HS-27A (cell line): ENCODE data around the gene ZNF385D.
A peak's percentile ranks its signal among the peaks of the same experiment; 100 is the strongest.
"Not testable (repeated sequence)": the region's sequence is repeated elsewhere in the genome, so short reads cannot be mapped to it uniquely, and the experiment has no call there.

Experiments used
- DNase-seq: peaks from one replicate; pipeline ENCODE4 v3.0.0-alpha.2; 2012; ENCODE audit warnings: low read depth, missing footprints

ZNF385D gene

DNA sequence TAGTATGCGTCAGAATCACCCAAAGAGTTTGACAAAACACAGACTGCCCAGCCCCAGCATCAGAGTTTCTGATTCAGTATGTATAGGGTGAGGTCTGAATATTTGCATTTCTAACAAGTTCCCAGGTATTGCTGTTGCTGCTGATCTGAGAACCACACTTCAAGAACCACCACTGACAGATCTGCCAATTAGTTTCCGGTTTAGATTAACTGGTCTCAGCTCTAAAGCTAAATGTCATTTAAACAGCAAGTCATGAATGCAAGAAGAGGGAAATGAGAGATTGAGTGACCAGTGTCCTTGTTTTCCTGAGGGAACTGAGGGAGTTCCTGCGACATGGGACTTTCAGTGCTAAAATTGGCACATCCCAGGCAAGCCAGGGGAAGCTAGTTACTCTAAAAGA is 305.0 kb downstream of the ZNF385D start:
- no peak for DNase-seq

DNA sequence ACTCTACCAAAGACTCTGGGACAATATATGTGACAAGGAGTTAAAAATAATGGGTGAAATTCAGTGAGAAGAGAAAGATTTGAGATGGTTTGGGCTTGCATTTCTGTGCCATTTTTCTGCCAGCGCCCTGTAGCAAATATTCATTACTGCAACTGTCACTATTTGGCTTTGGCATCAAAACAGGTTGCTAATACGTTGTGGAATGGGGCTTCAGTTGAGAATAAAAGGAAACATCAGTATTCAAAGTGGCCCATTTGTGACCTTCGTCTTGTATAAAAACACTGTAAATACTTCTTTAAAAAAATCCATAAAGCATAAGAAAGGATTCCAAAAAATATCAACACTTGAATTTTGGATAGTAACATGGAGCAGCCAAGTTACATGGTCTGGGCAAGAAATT is 309.2 kb downstream of the ZNF385D start:
- no peak for DNase-seq

DNA sequence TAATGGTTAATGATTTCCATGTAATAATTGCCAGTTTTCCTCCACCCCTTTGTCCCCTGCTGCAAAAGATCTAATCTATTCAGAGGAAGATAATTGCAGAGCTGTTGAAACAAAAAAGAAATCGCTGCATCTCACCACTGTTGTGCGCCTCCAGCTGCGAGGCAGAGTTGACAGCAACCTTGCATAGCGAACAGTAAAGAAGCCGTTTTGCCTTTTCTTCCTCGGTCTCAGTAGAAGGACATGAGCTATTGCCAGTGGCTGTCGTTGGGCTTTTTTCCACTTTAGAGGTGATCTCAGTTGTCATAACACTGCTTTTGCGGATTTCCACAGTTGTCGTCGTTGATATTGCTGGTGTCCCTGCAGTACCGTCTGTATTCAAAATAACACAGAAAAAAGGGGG is 314.2 kb downstream of the ZNF385D start:
- no peak for DNase-seq

DNA sequence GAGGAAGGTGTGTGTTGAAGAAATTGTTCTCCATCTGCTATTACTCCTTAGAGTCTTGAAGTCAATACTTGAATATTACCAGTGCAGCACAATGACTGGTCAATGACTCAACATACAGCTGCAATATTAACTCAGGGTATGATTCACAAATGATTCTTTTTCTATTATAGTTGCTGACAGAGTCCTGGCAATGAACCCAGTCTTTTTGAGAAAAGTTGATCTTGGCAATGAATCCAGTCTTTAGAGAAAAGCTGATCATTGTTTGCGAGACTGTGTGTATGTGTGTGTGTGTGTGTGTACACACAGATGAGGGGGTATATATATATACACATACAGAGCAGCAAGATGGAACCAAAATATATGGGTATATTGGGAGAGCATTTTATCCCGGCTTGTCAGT is 315.1 kb downstream of the ZNF385D start:
- peak; percentile 94 for DNase-seq

DNA sequence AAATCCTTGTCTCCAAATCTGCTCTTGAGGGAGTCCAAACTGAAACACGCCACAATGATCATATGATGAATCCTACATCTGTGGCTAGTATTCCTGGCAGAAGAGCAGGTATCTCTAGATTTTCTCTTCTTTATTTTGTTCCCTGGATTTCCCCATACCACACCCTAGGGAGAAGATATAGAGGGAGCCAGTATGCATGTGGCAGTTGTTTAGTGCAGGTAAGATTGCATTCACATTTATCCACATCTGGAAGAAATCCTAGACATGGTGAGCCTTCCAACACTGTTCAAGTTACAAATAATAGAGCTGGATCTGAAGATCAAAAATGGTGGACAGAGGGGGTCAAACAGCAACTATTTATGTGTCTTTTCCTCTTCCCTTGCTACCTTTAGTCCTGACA is 316.7 kb downstream of the ZNF385D start:
- DNase-seq, result no peak

DNA sequence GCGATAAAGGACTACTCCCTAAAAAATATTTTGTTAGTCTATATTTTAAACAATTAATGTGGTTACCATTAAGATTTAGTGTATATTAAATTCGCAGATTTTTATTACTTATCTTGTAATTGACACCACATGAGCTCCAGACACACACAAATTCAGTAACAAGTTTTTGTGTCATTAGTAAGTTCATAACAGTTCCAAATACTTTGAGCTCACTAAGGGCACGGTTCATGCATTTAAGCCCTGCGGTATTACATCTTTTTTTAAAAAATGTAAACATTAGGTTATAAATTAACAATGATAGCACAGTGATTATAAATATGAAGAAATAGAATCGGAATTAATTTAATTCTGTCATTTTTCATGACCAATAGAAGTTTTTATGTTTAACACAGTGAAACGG is 317.3 kb downstream of the ZNF385D start:
- DNase-seq, result no peak

DNA sequence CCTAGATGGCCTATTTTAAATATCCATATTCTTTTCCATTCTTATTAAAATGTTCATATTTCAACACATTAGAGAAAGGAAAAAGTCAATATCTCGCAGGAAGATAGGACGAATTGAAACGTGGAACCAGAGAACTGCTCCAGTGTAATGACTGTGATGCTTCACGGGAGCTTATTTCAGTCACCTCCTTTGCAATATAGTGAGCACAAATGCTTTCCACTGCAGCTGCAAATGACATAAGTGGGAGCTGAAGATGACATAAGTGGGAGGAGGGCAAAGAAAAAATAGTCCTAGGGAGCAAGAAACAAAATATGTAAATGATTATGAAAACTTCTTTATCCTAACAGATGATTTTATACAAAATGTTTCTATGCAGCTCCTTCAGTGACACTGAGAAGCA is 324.1 kb downstream of the ZNF385D start:
- no peak for DNase-seq

DNA sequence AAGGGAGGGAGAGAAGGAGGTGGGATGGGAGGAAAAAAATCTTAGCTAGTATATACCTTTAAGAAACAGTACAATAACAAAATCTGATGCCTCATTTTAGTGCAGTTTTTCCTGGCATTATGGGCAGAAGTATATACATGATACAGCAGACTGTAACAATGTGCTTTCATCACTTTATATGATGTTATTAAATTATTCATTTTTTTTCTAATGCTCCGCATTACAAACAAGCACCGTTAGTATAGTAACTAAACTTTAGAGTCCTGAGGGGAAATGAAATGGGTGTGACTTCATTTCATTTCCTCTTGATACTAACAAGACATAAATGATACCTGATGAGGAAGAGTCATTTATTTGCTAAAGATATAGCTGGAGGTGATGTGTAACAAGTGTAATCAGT is 325.3 kb downstream of the ZNF385D start:
- no peak for DNase-seq

DNA sequence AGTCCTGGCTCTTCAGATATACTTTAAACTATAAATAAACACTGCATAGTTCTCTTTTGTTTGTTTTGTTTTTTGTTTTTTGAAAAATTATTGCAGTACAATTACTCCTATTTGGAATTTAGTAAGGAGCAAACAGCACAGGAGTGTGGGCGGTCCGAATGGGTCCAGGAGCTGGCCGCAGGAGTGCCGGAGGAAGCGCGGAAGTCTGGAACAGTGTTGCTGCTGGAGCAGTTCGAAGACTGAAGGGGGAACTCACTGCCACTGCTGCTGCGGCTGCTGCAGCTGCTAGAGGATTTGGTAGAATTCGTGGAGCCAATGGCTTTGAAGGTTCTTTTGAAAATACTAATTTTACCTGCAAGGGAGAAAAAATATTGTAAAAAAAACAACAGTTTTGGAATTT is 329.9 kb downstream of the ZNF385D start:
- no peak for DNase-seq

DNA sequence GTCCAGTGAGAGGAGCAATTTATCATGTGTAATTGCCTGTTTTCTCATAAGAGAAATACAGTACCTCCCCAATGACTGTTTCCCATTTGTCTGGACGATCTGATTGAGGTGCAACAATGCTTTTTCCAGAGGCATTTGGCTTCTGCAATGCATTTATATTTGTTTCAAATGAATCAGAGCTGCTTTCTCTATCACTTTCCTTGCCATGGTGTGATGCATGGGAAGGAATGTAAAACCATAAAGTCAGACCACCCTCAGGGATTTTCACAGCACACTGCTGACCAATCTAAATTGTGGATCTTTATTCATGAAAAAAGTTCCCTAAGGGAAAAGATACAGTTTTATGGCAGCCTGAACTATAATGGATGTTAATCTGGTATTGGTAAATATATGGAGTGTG is 333.0 kb downstream of the ZNF385D start:
- DNase-seq, result no peak

DNA sequence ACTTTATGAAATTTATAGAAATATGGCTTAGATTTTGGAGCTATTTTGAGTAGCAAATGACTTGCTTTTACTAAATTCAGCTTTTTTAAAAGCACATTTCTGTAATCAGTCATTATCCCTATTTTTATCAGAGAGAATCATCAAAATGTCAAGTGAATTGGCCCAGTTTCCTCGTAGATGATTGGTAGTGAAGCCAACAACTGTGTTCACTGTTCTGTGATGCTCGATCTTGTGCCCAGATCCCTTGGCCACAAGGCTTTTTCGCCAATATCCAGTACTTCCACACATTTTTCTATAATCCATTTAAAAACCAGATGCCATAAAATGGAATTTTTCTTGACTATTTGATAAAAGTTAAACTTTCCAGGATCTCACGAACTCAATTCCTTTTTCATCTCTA is 336.5 kb downstream of the ZNF385D start:
- DNase-seq, result no peak

DNA sequence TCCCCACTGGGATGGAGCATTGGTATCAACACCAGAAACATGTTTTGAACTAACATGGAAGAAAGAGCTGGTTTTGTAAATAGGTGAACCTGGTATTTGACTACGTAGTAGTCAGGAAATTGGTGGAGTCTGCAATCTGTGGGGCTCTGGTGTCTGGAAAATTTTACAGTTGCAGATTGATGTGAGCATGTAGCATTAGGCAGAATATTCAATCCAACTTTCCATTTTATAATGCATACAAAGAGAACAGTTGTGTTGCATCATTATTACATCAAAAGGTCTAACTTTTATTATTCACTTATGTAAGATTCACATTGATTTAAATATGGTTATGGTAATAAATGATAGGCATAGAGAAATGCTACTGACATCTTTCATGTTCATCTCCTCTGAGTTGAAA is 340.0 kb downstream of the ZNF385D start:
- DNase-seq, result no peak

DNA sequence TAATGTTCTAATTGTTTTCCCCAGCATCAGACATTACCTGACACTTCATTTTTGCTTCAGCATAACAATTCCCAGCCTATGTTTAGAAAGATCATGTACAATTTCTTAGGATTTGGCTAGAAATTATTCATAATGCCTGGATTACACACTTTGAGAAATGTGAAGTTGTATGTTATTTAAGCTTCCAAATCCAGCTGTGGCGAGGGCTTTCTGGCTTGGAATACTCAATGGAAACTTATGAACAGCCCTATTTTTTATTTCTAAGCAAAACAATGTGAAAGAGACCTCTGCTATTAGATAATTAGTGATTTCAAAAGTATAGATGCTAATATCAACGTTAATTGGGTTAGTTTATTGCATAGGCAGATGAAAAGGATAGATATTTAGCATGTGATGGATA is 341.6 kb downstream of the ZNF385D start:
- no peak for DNase-seq

DNA sequence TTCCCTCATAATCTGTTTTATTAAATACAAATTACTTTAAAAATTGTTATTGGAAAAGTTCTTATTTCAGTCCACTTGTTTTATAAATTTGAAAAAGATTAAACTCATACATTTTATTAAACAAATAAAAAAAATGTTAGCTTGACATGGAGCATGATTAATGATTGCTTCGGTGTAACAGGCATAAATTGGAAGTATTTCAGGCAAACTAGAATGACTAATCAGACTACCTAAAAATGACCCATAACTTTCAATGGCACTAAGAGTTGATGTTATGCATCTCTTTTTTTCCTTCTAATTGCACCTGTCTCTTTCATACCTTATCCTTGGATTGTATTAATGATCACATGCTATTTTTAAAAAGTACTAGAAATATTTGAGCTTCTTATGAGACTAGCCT is 343.3 kb downstream of the ZNF385D start:
- no peak for DNase-seq

DNA sequence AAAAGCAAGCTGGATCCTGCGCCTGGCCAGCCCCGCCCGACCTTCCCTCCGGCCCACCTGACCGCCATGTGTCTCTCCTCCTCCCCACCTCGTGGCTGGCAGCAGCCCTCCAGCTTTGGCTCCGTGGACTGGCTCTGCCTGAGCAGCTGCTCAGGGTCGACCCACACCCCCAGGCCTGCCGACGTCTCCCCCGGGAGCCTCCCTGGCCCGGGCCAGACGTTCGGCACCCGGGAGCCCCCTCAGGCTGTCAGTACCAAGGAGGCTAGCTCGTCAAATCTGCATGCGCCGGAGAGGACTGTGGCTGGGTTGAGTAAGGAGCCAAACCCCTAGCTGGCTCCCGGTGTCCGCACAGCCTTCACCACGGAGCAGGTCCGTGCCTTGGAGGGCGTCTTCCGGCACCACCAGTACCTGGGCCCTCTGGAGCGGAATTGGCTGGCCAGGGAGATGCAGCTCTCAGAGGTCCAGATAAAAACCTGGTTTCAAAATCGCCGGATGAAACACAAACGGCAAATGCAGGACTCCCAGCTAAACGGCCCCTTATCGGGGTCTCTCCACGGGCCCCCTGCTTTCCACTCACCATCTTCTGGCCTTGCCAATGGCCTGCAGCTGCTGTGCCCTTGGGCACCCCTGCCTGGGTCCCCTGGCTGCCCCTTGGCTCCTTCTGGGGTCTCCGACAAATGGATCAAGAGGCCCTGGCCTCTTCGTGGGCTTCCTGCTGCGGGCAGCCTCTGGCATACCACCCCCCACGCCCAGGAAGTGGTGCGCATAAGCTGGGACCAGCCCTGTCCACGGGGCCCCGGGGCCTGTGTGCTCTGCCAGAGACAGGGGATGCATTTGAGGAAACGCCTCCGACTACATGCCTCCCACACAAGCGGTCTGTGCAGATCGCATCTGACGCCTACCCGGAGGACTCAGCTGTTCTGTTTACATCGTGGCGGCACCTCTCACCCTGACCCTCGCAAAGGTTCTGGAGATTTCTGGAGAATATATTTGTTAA is 345.0 kb downstream of the ZNF385D start:
- DNase-seq, result no peak

DNA sequence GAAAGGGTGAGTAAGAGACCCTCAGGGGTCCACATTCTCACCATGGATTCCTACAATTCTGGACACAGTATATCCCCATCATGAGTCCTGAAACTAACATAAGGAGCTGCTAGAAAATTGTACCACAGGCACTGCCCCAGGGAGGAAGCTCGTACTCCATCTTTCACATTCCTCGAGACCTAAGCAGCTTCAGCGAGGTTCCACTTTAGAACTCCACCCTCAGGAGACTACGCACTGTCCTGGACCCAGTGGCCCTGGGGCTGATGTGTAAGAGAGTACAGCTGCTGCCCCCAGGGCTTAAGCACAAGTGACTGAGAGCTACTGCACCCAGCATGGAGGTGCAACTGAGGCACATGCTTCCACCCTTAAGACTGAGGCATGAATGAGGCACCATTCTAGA is 352.5 kb downstream of the ZNF385D start:
- DNase-seq, result no peak

DNA sequence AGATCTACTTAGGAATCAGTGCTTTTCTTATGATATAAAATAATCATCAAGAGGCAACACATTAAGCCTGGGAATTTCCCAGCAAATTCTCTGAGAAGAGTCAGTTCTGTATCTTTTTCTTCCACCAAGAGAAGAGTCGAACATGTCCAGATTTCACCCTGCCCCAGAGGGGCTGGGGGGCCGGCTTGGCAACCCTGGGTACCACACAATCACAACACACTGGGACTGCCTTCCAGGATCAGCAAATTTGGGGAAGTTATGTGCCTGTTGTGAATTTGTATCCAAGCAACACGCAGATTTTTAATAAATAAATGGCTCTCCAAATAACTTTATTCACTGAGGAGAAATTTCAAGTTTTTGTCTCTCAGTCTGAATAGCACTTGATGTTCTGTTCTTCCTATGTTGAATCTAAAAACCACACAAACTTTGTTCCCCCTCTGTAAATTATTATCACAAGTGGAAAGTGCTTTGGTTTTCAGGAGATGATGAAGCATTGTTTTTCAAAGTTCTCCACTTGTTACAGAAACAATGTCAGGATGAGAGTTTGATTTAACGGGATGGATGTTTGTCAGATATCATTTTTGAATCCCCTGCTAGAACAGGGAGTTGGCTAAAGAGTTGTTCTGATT is 357.2 kb downstream of the ZNF385D start:
- DNase-seq, result no peak

DNA sequence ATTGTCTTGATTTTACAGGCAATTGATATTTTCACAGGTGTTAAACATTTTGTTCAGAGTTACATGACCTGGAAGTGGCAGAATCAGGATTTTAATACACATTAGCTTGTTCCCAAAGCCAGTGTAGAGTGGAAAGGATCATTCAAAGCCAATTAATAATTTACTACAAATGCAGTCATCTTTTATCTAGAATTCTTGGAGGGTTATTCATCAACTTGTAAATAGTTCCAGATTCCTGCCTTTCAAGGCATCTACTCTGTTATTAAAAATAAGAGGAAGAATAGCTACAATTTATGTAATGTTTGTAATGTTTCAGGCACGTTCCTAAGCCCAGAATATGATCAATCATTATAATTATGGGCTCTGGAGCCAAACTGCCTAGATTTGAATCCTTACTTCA is 358.5 kb downstream of the ZNF385D start:
- DNase-seq, result no peak

DNA sequence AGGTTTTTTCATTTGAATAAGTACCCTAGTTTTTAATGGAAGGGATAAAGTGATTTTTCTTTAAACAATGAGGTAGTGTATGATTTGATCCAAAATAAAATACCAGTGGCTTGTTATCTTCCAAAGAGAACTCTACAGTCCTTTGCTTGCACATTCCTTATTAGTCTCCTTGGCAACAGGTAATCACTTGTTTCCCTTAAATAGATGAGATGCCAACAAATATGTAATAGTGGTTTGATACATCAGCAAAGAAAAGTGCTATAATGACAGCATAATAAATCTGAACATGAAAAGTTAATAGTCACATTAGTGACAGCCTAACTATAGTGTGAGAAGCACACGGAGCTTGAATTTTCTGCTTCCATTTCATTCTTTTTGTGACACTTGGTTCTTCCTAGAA is 360.2 kb downstream of the ZNF385D start:
- DNase-seq, result no peak

DNA sequence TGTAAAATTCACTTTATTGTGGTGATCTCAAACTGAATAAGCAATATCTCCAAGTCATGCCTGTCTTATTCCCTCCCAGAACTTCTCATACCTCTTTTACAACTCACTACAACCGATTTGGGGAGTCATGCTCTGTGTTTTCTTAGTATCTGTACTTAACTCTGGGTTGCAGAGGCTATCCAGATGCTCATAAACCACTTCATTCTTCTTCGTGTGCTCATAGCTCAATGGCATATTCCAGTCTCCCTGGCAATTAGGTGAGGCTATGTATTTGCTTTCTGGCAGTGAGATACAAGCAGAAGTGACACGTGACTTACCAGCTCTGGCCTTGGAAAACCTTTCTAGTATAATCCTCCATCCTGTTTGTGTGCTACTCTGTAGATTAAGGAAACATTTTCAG is 360.9 kb downstream of the ZNF385D start:
- peak; percentile 87 for DNase-seq

DNA sequence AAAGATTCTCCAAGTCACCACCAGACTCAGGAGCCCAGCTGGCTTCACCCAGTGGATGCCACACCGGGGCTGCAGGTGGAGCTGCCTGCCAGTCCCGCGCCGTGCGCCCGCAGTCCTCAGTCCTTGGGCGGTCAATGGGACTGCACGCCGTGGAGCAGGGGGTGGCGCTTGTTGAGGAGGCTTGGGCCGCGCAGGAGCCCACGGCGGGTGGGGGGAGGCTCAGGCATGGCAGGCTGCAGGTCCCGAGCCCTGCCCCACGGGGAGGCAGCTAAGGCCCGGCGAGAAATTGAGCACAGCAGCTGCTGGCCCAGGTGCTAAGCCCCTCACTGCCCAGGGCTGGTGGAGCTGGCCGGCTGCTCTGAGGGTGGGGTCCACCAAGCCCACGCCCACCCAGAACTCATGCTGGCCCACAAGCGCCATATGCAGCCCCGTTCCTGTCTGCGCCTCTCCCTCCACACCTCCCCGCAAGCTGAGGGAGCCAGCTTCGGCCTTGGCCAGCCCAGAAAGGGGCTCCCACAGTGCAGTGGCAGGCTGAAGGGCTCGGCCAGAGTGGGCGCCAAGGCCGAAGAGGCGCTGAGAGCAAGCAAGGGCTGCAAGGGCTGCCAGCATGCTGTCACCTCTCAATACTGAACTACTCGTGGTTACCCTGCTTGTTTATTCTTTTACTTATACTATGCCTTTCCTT is 363.7 kb downstream of the ZNF385D start:
- DNase-seq, result not testable (repeated sequence)

DNA sequence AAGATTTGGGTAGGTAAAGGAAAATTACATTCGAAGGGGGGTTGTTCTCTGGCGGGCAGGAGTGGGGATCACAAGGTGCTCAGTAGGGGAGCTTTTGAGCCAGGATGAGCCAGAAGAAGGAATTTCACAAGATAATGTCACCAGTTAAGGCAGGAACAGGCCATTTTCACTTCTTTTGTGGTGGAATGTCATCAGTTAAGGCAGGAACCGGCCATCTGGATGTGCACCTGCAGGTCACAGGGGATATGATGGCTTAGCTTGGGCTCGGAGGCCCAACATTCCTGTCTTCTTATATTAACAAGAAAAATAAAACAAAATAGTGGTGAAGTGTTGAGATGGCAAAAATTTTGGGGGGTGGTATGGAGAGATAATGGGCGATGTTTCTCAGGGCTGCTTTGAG is 373.0 kb downstream of the ZNF385D start:
- not testable (repeated sequence) for DNase-seq
